Hepatocyte (in vitro differentiated cells): ENCODE measurements around the gene KIF5C.

ENCODE experiments used
- EZH2 ChIP-seq: fragments of 200-600 bp; sonication (generic); IDR thresholded peaks from 2 replicates; pipeline ENCODE4 v1.6.1; 2016; ENCODE audit warnings: antibody characterized with exemption, mild to moderate bottlenecking, borderline replicate concordance
- EZH2phosphoT487 ChIP-seq: fragments of 200-600 bp; sonication (generic); IDR thresholded peaks from one replicate; pipeline ENCODE4 v1.6.1; 2018; ENCODE audit warnings: antibody characterized with exemption, mild to moderate bottlenecking, low read depth, moderate library complexity; ENCODE audit not compliant: unreplicated experiment, severe bottlenecking
- TF ChIP-seq, protein P1 (sequence below): fragments of 200-600 bp; sonication (generic); IDR thresholded peaks from 2 replicates; pipeline ENCODE4 v1.5.1; 2016; ENCODE audit warnings: antibody characterized with exemption, mild to moderate bottlenecking; ENCODE audit not compliant: poor library complexity

GRCh38 chr2:149058936-149059335 lies 183.9 kb downstream of the KIF5C start:
- no peak for TF ChIP-seq EZH2
- TF ChIP-seq, protein P1, sequence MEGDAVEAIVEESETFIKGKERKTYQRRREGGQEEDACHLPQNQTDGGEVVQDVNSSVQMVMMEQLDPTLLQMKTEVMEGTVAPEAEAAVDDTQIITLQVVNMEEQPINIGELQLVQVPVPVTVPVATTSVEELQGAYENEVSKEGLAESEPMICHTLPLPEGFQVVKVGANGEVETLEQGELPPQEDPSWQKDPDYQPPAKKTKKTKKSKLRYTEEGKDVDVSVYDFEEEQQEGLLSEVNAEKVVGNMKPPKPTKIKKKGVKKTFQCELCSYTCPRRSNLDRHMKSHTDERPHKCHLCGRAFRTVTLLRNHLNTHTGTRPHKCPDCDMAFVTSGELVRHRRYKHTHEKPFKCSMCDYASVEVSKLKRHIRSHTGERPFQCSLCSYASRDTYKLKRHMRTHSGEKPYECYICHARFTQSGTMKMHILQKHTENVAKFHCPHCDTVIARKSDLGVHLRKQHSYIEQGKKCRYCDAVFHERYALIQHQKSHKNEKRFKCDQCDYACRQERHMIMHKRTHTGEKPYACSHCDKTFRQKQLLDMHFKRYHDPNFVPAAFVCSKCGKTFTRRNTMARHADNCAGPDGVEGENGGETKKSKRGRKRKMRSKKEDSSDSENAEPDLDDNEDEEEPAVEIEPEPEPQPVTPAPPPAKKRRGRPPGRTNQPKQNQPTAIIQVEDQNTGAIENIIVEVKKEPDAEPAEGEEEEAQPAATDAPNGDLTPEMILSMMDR: no peak
- no peak for TF ChIP-seq EZH2phosphoT487
